Measurements from ENCODE around the gene NPAS2. TPM values are rescaled to one million over a fixed set of nuclear protein-coding genes. Genes with fewer than 3 reads are reported as not detected.

The NPAS2 gene
- polyA plus RNA-seq, 1 experiment, result 13.5 TPM

GRCh38 chr2:100921685-100922161, 101.8 kb downstream of the NPAS2 start:
- TF ChIP-seq, protein P1, sequence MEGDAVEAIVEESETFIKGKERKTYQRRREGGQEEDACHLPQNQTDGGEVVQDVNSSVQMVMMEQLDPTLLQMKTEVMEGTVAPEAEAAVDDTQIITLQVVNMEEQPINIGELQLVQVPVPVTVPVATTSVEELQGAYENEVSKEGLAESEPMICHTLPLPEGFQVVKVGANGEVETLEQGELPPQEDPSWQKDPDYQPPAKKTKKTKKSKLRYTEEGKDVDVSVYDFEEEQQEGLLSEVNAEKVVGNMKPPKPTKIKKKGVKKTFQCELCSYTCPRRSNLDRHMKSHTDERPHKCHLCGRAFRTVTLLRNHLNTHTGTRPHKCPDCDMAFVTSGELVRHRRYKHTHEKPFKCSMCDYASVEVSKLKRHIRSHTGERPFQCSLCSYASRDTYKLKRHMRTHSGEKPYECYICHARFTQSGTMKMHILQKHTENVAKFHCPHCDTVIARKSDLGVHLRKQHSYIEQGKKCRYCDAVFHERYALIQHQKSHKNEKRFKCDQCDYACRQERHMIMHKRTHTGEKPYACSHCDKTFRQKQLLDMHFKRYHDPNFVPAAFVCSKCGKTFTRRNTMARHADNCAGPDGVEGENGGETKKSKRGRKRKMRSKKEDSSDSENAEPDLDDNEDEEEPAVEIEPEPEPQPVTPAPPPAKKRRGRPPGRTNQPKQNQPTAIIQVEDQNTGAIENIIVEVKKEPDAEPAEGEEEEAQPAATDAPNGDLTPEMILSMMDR (IDR thresholded peaks at IDR 0.05; ENCODE audit: low read depth, low read length), result no peak
- Histone ChIP-seq H3K27ac (ENCODE audit: low read depth, low read length) (peak overlapping the region; percentile 47), H3K9me3 (ENCODE audit: control insufficient read depth, insufficient read depth, low read length) (no peaks in the 10 kb centered on the region), H3K27me3 (ENCODE audit: control insufficient read depth, insufficient read depth, low read length) (no peaks in the 10 kb centered on the region), H3K4me3 (ENCODE audit: low read depth, low read length) (no peak overlapping the region)
- peak; percentile 44 for DNase-seq (ENCODE audit: low read depth, low spot score)
- ChIA-PET CTCF (no interaction called here), POLR2A (no interaction called here)

DNA sequence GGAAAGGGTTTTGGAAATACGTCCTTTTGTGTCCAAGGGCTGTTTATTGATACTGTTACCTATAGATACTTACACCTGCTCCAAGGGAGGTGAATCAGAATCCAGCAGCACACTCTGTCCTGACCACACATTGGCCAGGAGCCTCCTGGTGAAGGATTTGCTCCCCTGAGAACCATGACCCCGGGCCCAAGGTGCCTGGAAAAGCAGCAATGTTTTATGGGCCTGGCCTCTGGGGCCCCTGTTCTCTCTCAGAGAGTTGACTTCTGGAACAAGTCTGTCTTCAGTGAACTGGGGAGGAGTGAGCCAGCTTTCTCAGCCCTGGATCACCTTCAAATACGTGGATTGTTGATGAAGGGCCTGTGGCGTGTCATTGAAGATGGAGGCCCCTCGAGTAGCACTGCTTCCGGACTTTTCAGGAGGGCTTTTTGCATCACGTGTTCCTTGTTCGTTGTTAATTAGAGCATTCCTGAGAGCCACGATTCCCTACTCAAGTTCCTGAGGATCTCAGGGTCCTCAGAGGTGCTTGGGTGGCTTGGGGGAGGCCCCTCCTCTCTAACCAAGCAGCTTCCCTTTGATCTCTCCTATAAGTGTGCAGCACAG, 103.6 kb downstream of the NPAS2 start:
- no peak overlapping the region for H3K4me3 ChIP-seq (ENCODE audit: low read depth, low read length)
- TF ChIP-seq, protein P1 (IDR thresholded peaks at IDR 0.05; ENCODE audit: low read depth, low read length), result no peak
- ChIA-PET POLR2A (interaction anchor here (1.2 kb wide), 1 partner anchor 78 kb away, joined by 3 read pairs; the partner anchor contains the start of gene RPL31), CTCF (interaction anchor here (0.9 kb wide), 1 partner anchor 193 kb away, joined by 4 read pairs; no protein-coding TSS in a partner anchor)
- DNase-seq (ENCODE audit: low read depth, low spot score), result no peak
- no peak overlapping the region for H3K27ac ChIP-seq (ENCODE audit: low read depth, low read length)
- H3K9me3 ChIP-seq (ENCODE audit: control insufficient read depth, insufficient read depth, low read length), result no peaks in the 10 kb centered on the region
- H3K27me3 ChIP-seq (ENCODE audit: control insufficient read depth, insufficient read depth, low read length), result no peaks in the 10 kb centered on the region

- Histone ChIP-seq H3K4me3 (ENCODE audit: low read depth, low read length) (no peak overlapping the region), H3K9me3 (ENCODE audit: control insufficient read depth, insufficient read depth, low read length) (no peaks in the 10 kb centered on the region), H3K27ac (ENCODE audit: low read depth, low read length) (no peak overlapping the region), H3K27me3 (ENCODE audit: control insufficient read depth, insufficient read depth, low read length) (no peaks in the 10 kb centered on the region)
- ChIA-PET POLR2A (interaction anchor here (1.0 to 1.2 kb wide), 3 partner anchors 11 to 78 kb away, joined by 3 to 4 read pairs (median 4); partner anchors contain the start of gene RPL31), CTCF (interaction anchor here (0.9 kb wide), 1 partner anchor 194 kb away, joined by 4 read pairs; no protein-coding TSS in a partner anchor)
- TF ChIP-seq, protein P1 (IDR thresholded peaks at IDR 0.05; ENCODE audit: low read depth, low read length), result no peak
- no peak for DNase-seq (ENCODE audit: low read depth, low spot score)
Observed at GRCh38 chr2:100924122-100924519, 104.2 kb downstream of the NPAS2 start.

GRCh38 chr2:100924520-100925451, 104.8 kb downstream of the NPAS2 start:
- Histone ChIP-seq H3K9me3 (ENCODE audit: control insufficient read depth, insufficient read depth, low read length) (no peaks in the 10 kb centered on the region), H3K4me3 (ENCODE audit: low read depth, low read length) (peak overlapping the region; percentile 51), H3K27ac (ENCODE audit: low read depth, low read length) (peak overlapping the region; percentile 73), H3K27me3 (ENCODE audit: control insufficient read depth, insufficient read depth, low read length) (no peaks in the 10 kb centered on the region)
- TF ChIP-seq, protein P1 (IDR thresholded peaks at IDR 0.05; ENCODE audit: low read depth, low read length), result no peak
- ChIA-PET POLR2A (interaction anchor here (1.0 to 1.2 kb wide), 3 partner anchors 11 to 77 kb away, joined by 3 to 4 read pairs (median 4); partner anchors contain the start of gene RPL31), CTCF (interaction anchor here (0.5 to 1.0 kb wide), 3 partner anchors 9 to 194 kb away, joined by 3 to 4 read pairs (median 3); no protein-coding TSS in a partner anchor)
- peak; percentile 34 for DNase-seq (ENCODE audit: low read depth, low spot score)

Measured in AG04450 (cell line).